GM10266 (cell line): ENCODE results near the gene C2CD5.

Experiments used
- DNase-seq: peaks from one replicate; pipeline ENCODE4 v3.0.0; 2012; ENCODE audit errors: extremely low spot score
- CTCF ChIP-seq: IDR thresholded peaks from 2 replicates; pipeline ENCODE4 v1.5.1; 2012; ENCODE audit warnings: mild to moderate bottlenecking, low read depth; ENCODE audit not compliant: control insufficient read depth, insufficient read depth; ENCODE audit errors: missing control alignments

Gene C2CD5

GRCh38 chr12:22544038-22544979 is at the start of gene C2CD5:
TSS of gene C2CD5 (minus strand) at chr12:22544542. CDS start at chr12:22544150, 392 bp downstream.
- TF ChIP-seq CTCF = peak; percentile 34
- peak; percentile 91 for DNase-seq

- no peak for TF ChIP-seq CTCF
These were observed 49.5 kb upstream of the C2CD5 start for GRCh38 chr12:22593864-22594263.

GRCh38 chr12:22588817-22589216 is 44.5 kb upstream of the C2CD5 start:
- TF ChIP-seq CTCF = no peak
- DNase-seq = no peak

More at GRCh38 chr12:22593864-22594263, 49.5 kb upstream of the C2CD5 start:
- DNase-seq = no peak

- TF ChIP-seq CTCF = no peak
- no peak for DNase-seq
These were observed 34.0 kb upstream of the C2CD5 start for GRCh38 chr12:22578328-22578727.

GRCh38 chr12:22577667-22578066 is 33.3 kb upstream of the C2CD5 start:
- DNase-seq = no peak
- no peak for TF ChIP-seq CTCF

- no peak for TF ChIP-seq CTCF
- DNase-seq = no peak
These were observed 32.1 kb upstream of the C2CD5 start for GRCh38 chr12:22576473-22576872.

- DNase-seq = no peak
- TF ChIP-seq CTCF = no peak
These were observed 31.7 kb upstream of the C2CD5 start for GRCh38 chr12:22576065-22576464.
